K562 (cell line): Measurements from ENCODE around the gene EGLN1. TPM values are rescaled to one million over a fixed set of nuclear protein-coding genes. Genes with fewer than 3 reads are reported as not detected.

Source experiments
- CBFA2T2 ChIP-seq: fragments of 450-650 bp; conservative IDR thresholded peaks from 2 replicates; pipeline ENCODE4 v1.6.1; 2017; ENCODE audit warnings: mild to moderate bottlenecking
- CREB1 ChIP-seq, 2 experiments: sonication (generic) in 1 of 2; formaldehyde crosslinking in 1 of 2; IDR thresholded peaks; 2 replicates each; pipeline versions ENCODE4 v1.6.1 to v1.8.0; 2012 to 2022; ENCODE audit warnings: inconsistent platforms in 1 of 2, mild to moderate bottlenecking in 1 of 2, missing genetic modification reagents in 1 of 2, moderate library complexity in 1 of 2
- HNRNPL ChIP-seq: fragments of 200-400 bp; formaldehyde crosslinking; IDR thresholded peaks from 2 replicates; pipeline ENCODE4 v1.6.1; 2017; ENCODE audit warnings: low read depth, mild to moderate bottlenecking, low read length
- NCOA1 ChIP-seq: fragments of 450-650 bp; IDR thresholded peaks from 2 replicates; pipeline ENCODE4 v1.6.1; 2016; ENCODE audit warnings: low read depth
- NEUROD1 ChIP-seq: fragments of 150-350 bp; IDR thresholded peaks from 2 replicates; pipeline ENCODE4 v1.6.1; 2014; ENCODE audit warnings: borderline replicate concordance, low read length, low read depth; ENCODE audit not compliant: partially characterized antibody
- PPARD ChIP-seq: fragments of 250-450 bp; sonication (Bioruptor Pico); IDR thresholded peaks from 2 replicates; pipeline ENCODE4 v1.8.0; 2022; ENCODE audit warnings: inconsistent platforms, mild to moderate bottlenecking, moderate library complexity
- RAD51 ChIP-seq: fragments of 450-650 bp; IDR thresholded peaks from 2 replicates; pipeline ENCODE4 v1.7.1; 2016; ENCODE audit warnings: low read depth, mild to moderate bottlenecking, borderline replicate concordance
- SIN3A ChIP-seq, 2 experiments: fragments of 150-350 bp in 1 of 2; IDR thresholded peaks; 2 replicates each; pipeline ENCODE4 v1.6.1; 2011 to 2016; ENCODE audit warnings: borderline replicate concordance in 2 of 2, low read depth in 2 of 2, low read length in 2 of 2, mild to moderate bottlenecking in 2 of 2, moderate library complexity in 2 of 2; ENCODE audit not compliant: control insufficient read depth in 1 of 2
- SREBF2 ChIP-seq: sonication (generic); formaldehyde crosslinking; IDR thresholded peaks from 2 replicates; pipeline ENCODE4 v1.4.0; 2020; ENCODE audit warnings: mild to moderate bottlenecking, missing genetic modification reagents
- TAF15 ChIP-seq: fragments of 200-400 bp; formaldehyde crosslinking; IDR thresholded peaks from 2 replicates; pipeline ENCODE4 v1.6.1; 2017; ENCODE audit warnings: mild to moderate bottlenecking, low read depth, low read length, moderate library complexity
- TFAM ChIP-seq: fragments of 250-450 bp; sonication (Bioruptor Pico); conservative IDR thresholded peaks from 2 replicates; pipeline ENCODE4 v1.5.0; 2021; ENCODE audit warnings: mild to moderate bottlenecking, moderate library complexity
- VEZF1 ChIP-seq: fragments of 200-800 bp; sonication (Bioruptor generic); IDR thresholded peaks from 2 replicates; pipeline ENCODE4 v1.6.1; 2017; ENCODE audit warnings: missing genetic modification characterization, missing compliant biosample characterization
- ZBTB17 ChIP-seq: fragments of 450-650 bp; formaldehyde crosslinking; IDR thresholded peaks from 2 replicates; pipeline ENCODE4 v1.4.0; 2020; ENCODE audit warnings: mild to moderate bottlenecking
- ZNF311 ChIP-seq: fragments of 250-450 bp; sonication (Bioruptor Pico); IDR thresholded peaks from 2 replicates; pipeline ENCODE4 v1.4.0; 2020; ENCODE audit warnings: mild to moderate bottlenecking, moderate library complexity
- ZSCAN32 ChIP-seq: fragments of 450-650 bp; formaldehyde crosslinking; IDR thresholded peaks from 2 replicates; pipeline ENCODE4 v1.4.0; 2020; ENCODE audit warnings: mild to moderate bottlenecking, moderate library complexity
- polyA plus RNA-seq, 8 experiments: library from polyadenylated mRNA; depleted of rRNA in 4 of 8; stranded (reverse) in 5 of 8; unstranded in 3 of 8; fragments of >200 nt; fragmentation: Nextera tagmentation in 2 of 8; fragmentation: Illumina TruSeq in 1 of 8; extraction: Ambion mirVana in 2 of 8; extraction: Trizol in 1 of 8; gene quantifications; 2 replicates each; pipeline versions ENCODE4 v1.2.1 to v1.2.3, GENCODE V29; 2011 to 2014; ENCODE audit warnings: inconsistent platforms in 1 of 8, missing spikeins in 1 of 8
- total RNA-seq, 7 experiments: library from RNA; depleted of rRNA in 6 of 7; stranded (reverse); fragments of >200 nt in 6 of 7; fragmentation: Illumina TruSeq in 2 of 7; extraction: Trizol in 2 of 7; gene quantifications; 2 replicates each; pipeline versions ENCODE4 v1.2.1 to v1.2.3, GENCODE V29; 2011 to 2021; ENCODE audit warnings: low replicate concordance in 1 of 7
- TF ChIP-seq, protein P1 (sequence below): sonication (generic); formaldehyde crosslinking; IDR thresholded peaks from 2 replicates; pipeline ENCODE4 v1.8.1; 2022; ENCODE audit warnings: missing genetic modification reagents
- TF ChIP-seq, protein P2 (sequence below): fragments of 450-650 bp; IDR thresholded peaks from 2 replicates; pipeline ENCODE4 v1.6.1; 2016; ENCODE audit warnings: borderline replicate concordance
- TF ChIP-seq, protein P3 (sequence below): fragments of 200-800 bp; sonication (Bioruptor generic); IDR thresholded peaks from 2 replicates; pipeline ENCODE4 v1.6.1; 2016; ENCODE audit warnings: missing genetic modification characterization, missing compliant biosample characterization

Gene EGLN1
- total and polyA plus RNA-seq, 9 of the 15 experiments (the other 6 are each of a cell fraction or from before 2014, with no cell fraction given), result 5.2 to 54.3 (median 24.6) TPM

- TF ChIP-seq CBFA2T2, result no peak
- peak; percentile 18 to 37; a peak in 2 of 4 replicates for TF ChIP-seq SIN3A (IDR thresholded peaks at IDR 0.05; ENCODE audit: borderline replicate concordance in 2 of 2, control insufficient read depth in 1 of 2, low read depth in 2 of 2, low read length in 2 of 2)
- no peak; the same call in 1 of the 2 replicates for TF ChIP-seq CREB1 (IDR thresholded peaks at IDR 0.05)
- TF ChIP-seq CREB1 (CRISPR knock-in tag; IDR thresholded peaks at IDR 0.05), result peak; percentile 58
- TF ChIP-seq, protein P1, sequence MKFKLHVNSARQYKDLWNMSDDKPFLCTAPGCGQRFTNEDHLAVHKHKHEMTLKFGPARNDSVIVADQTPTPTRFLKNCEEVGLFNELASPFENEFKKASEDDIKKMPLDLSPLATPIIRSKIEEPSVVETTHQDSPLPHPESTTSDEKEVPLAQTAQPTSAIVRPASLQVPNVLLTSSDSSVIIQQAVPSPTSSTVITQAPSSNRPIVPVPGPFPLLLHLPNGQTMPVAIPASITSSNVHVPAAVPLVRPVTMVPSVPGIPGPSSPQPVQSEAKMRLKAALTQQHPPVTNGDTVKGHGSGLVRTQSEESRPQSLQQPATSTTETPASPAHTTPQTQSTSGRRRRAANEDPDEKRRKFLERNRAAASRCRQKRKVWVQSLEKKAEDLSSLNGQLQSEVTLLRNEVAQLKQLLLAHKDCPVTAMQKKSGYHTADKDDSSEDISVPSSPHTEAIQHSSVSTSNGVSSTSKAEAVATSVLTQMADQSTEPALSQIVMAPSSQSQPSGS (CRISPR knock-in tag), result no peak
- TF ChIP-seq TFAM (CRISPR knock-in tag), result no peak
- TF ChIP-seq ZSCAN32 (CRISPR knock-in tag), result no peak
- no peak for TF ChIP-seq SREBF2 (CRISPR knock-in tag)
- TF ChIP-seq ZBTB17 (CRISPR knock-in tag), result no peak
- peak; percentile 33 for TF ChIP-seq VEZF1
- no peak for TF ChIP-seq NCOA1
- TF ChIP-seq, protein P2, sequence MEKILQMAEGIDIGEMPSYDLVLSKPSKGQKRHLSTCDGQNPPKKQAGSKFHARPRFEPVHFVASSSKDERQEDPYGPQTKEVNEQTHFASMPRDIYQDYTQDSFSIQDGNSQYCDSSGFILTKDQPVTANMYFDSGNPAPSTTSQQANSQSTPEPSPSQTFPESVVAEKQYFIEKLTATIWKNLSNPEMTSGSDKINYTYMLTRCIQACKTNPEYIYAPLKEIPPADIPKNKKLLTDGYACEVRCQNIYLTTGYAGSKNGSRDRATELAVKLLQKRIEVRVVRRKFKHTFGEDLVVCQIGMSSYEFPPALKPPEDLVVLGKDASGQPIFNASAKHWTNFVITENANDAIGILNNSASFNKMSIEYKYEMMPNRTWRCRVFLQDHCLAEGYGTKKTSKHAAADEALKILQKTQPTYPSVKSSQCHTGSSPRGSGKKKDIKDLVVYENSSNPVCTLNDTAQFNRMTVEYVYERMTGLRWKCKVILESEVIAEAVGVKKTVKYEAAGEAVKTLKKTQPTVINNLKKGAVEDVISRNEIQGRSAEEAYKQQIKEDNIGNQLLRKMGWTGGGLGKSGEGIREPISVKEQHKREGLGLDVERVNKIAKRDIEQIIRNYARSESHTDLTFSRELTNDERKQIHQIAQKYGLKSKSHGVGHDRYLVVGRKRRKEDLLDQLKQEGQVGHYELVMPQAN, result 0 out of 2 replicates have a peak, but pooled peaks have one; percentile 33
- no peak for TF ChIP-seq PPARD (CRISPR knock-in tag)
- TF ChIP-seq TAF15, result no peak
- no peak for TF ChIP-seq HNRNPL
- TF ChIP-seq, protein P3, sequence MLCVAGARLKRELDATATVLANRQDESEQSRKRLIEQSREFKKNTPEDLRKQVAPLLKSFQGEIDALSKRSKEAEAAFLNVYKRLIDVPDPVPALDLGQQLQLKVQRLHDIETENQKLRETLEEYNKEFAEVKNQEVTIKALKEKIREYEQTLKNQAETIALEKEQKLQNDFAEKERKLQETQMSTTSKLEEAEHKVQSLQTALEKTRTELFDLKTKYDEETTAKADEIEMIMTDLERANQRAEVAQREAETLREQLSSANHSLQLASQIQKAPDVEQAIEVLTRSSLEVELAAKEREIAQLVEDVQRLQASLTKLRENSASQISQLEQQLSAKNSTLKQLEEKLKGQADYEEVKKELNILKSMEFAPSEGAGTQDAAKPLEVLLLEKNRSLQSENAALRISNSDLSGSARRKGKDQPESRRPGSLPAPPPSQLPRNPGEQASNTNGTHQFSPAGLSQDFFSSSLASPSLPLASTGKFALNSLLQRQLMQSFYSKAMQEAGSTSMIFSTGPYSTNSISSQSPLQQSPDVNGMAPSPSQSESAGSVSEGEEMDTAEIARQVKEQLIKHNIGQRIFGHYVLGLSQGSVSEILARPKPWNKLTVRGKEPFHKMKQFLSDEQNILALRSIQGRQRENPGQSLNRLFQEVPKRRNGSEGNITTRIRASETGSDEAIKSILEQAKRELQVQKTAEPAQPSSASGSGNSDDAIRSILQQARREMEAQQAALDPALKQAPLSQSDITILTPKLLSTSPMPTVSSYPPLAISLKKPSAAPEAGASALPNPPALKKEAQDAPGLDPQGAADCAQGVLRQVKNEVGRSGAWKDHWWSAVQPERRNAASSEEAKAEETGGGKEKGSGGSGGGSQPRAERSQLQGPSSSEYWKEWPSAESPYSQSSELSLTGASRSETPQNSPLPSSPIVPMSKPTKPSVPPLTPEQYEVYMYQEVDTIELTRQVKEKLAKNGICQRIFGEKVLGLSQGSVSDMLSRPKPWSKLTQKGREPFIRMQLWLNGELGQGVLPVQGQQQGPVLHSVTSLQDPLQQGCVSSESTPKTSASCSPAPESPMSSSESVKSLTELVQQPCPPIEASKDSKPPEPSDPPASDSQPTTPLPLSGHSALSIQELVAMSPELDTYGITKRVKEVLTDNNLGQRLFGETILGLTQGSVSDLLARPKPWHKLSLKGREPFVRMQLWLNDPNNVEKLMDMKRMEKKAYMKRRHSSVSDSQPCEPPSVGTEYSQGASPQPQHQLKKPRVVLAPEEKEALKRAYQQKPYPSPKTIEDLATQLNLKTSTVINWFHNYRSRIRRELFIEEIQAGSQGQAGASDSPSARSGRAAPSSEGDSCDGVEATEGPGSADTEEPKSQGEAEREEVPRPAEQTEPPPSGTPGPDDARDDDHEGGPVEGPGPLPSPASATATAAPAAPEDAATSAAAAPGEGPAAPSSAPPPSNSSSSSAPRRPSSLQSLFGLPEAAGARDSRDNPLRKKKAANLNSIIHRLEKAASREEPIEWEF (CRISPR knock-in tag), result no peak
- TF ChIP-seq ZNF311, result no peak
- no peak for TF ChIP-seq RAD51
- no peak for TF ChIP-seq NEUROD1
Observed at GRCh38 chr1:231420959-231421545, 1.0 kb downstream of the EGLN1 start (continued).
